ENCODE measurements around the gene GSTA3.
"Not testable (repeated sequence)": the region's sequence is repeated elsewhere in the genome, so short reads cannot be mapped to it uniquely, and the experiment has no call there.

GSTA3 gene

GRCh38 chr6:52909131-52909530 lies 367 bp downstream of the GSTA3 start:
- no peak for DNase-seq

- DNase-seq: no peak
Measured at GRCh38 chr6:52908526-52908925, 972 bp downstream of the GSTA3 start.

- peak; percentile 6 for DNase-seq
Measured at GRCh38 chr6:52904562-52905279, 4.8 kb downstream of the GSTA3 start.

GRCh38 chr6:52900536-52900935 lies 9.0 kb downstream of the GSTA3 start:
- DNase-seq: no peak

GRCh38 chr6:52895790-52896189 lies 13.7 kb downstream of the GSTA3 start:
- DNase-seq: not testable (repeated sequence)

- DNase-seq: no peak
Measured at GRCh38 chr6:52894285-52894684, 15.2 kb downstream of the GSTA3 start.

GRCh38 chr6:52893803-52894202 lies 15.7 kb downstream of the GSTA3 start:
- DNase-seq: no peak

- DNase-seq: no peak
Measured at GRCh38 chr6:52893221-52893620, 16.3 kb downstream of the GSTA3 start.

- no peak for DNase-seq
Measured at GRCh38 chr6:52890018-52890417, 19.5 kb downstream of the GSTA3 start.

GRCh38 chr6:52887910-52888524 lies 21.5 kb downstream of the GSTA3 start:
- no peak for DNase-seq

- peak; percentile 76 for DNase-seq
Measured at GRCh38 chr6:52881996-52882841, 27.3 kb downstream of the GSTA3 start.

- DNase-seq: no peak
Measured at GRCh38 chr6:52881662-52881995, 27.9 kb downstream of the GSTA3 start.

GRCh38 chr6:52877786-52878185 lies 31.7 kb downstream of the GSTA3 start:
- no peak for DNase-seq

GRCh38 chr6:52877168-52877567 lies 32.3 kb downstream of the GSTA3 start:
- no peak for DNase-seq

- DNase-seq: no peak
Measured at GRCh38 chr6:52876056-52876787, 33.3 kb downstream of the GSTA3 start.

GRCh38 chr6:52872031-52872430 lies 37.5 kb downstream of the GSTA3 start:
- DNase-seq: no peak

- no peak for DNase-seq
Measured at GRCh38 chr6:52871621-52872020, 37.9 kb downstream of the GSTA3 start.

- DNase-seq: not testable (repeated sequence)
Measured at GRCh38 chr6:52870335-52871091, 39.0 kb downstream of the GSTA3 start.

- not testable (repeated sequence) for DNase-seq
Measured at GRCh38 chr6:52868899-52869298, 40.6 kb downstream of the GSTA3 start.

GRCh38 chr6:52868240-52868639 lies 41.3 kb downstream of the GSTA3 start:
- DNase-seq: no peak

GRCh38 chr6:52861151-52861550 lies 48.3 kb downstream of the GSTA3 start:
- DNase-seq: not testable (repeated sequence)

GRCh38 chr6:52858416-52858815 lies 51.1 kb downstream of the GSTA3 start:
- DNase-seq: no peak

Data from suppressor macrophage treated with lipopolysaccharide for 4 hours (primary cell).